GM12864 (cell line): ENCODE measurements around the gene AHCY.
"Not testable (repeated sequence)": the region's sequence is repeated elsewhere in the genome, so short reads cannot be mapped to it uniquely, and the experiment has no call there.

Experiments used
- DNase-seq: peaks from one replicate; pipeline ENCODE4 v3.0.0-alpha.2; 2011; ENCODE audit warnings: low read depth
- H3K4me3 ChIP-seq: 2 replicates; pipeline ENCODE4 v1.5.1; 2011; ENCODE audit warnings: mild to moderate bottlenecking, low read depth, low read length, control low read depth
- CTCF ChIP-seq: IDR thresholded peaks from 2 replicates; pipeline ENCODE4 v1.5.1; 2011; ENCODE audit warnings: low read depth, mild to moderate bottlenecking, moderate library complexity, low read length, control low read depth, inconsistent platforms; ENCODE audit errors: missing control alignments

The AHCY gene

GRCh38 chr20:34299556-34300255 is 3.4 kb downstream of the AHCY start:
- no peak for DNase-seq
- no peak for TF ChIP-seq CTCF
- no peak overlapping the region for H3K4me3 ChIP-seq

- peak; percentile 2 for TF ChIP-seq CTCF
- H3K4me3 ChIP-seq, DNase-seq: not testable (repeated sequence)
Observed at GRCh38 chr20:34298294-34298784, 4.8 kb downstream of the AHCY start.

- DNase-seq: no peak
- no peak overlapping the region for H3K4me3 ChIP-seq
- TF ChIP-seq CTCF: no peak
Observed at GRCh38 chr20:34296468-34296867, 6.7 kb downstream of the AHCY start.

- no peak for DNase-seq
- H3K4me3 ChIP-seq: no peak overlapping the region
- TF ChIP-seq CTCF: no peak
Observed at GRCh38 chr20:34295284-34295683, 7.9 kb downstream of the AHCY start.

- TF ChIP-seq CTCF: no peak
- H3K4me3 ChIP-seq: no peak overlapping the region
- no peak for DNase-seq
Observed at GRCh38 chr20:34294563-34294962, 8.6 kb downstream of the AHCY start.

GRCh38 chr20:34293589-34293988 is 9.6 kb downstream of the AHCY start:
- TF ChIP-seq CTCF: no peak
- no peak overlapping the region for H3K4me3 ChIP-seq
- DNase-seq: no peak

GRCh38 chr20:34293119-34293518 is 10.0 kb downstream of the AHCY start:
- H3K4me3 ChIP-seq: no peak overlapping the region
- no peak for DNase-seq

More at GRCh38 chr20:34293119-34293518, 10.0 kb downstream of the AHCY start:
- no peak for TF ChIP-seq CTCF
